HCT116 (cell line): ENCODE results near the gene MCTS1.

Source experiments
- CBX3 ChIP-seq: IDR thresholded peaks from 2 replicates; pipeline ENCODE4 v1.6.1; 2012; ENCODE audit warnings: low read depth
- EZH2 ChIP-seq: fragments of 200-600 bp; sonication (generic); IDR thresholded peaks from 2 replicates; pipeline ENCODE4 v1.6.1; 2017; ENCODE audit warnings: antibody characterized with exemption, mixed run types
- SP1 ChIP-seq: IDR thresholded peaks from 2 replicates; pipeline ENCODE4 v1.6.1; 2012; ENCODE audit warnings: low read depth
- TF ChIP-seq, protein P1 (sequence below), 3 experiments: fragments of 200-600 bp in 1 of 3; sonication (generic) in 1 of 3; IDR thresholded peaks in 2 of 3; conservative IDR thresholded peaks in 1 of 3; 2 replicates each; pipeline ENCODE4 v1.5.1; 2012 to 2017; ENCODE audit warnings: low read depth in 2 of 3, low read length in 2 of 3, antibody characterized with exemption in 1 of 3, borderline replicate concordance in 1 of 3, control low read depth in 1 of 3, mild to moderate bottlenecking in 1 of 3, mixed read lengths in 1 of 3, mixed run types in 1 of 3, moderate library complexity in 1 of 3; ENCODE audit not compliant: insufficient read depth in 1 of 3
- TF ChIP-seq, protein P2 (sequence below): IDR thresholded peaks from 2 replicates; pipeline ENCODE4 v1.6.1; 2012; ENCODE audit warnings: low read depth
- TF ChIP-seq, protein P3 (sequence below): IDR thresholded peaks from 2 replicates; pipeline ENCODE4 v1.6.1; 2012

DNA sequence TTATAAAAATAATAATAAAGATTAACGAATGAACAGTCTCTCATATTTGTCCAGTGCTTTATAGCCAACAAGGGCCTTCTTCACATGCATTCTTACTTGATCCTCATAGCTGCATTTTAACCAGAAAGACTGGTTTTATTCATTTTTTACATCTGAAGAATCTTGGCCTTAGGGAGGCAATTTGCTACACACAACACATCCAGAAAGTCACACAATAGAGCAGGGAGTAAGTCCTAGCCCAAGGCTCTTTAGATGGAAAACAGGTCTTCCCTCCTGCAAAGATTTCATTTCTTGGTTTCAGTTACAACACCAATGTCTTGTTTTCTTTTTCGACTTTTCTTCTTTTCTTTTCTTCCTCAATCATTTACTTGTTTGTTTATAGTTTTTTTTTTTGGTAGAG lies 39.0 kb downstream of the MCTS1 start:
- TF ChIP-seq, protein P1, sequence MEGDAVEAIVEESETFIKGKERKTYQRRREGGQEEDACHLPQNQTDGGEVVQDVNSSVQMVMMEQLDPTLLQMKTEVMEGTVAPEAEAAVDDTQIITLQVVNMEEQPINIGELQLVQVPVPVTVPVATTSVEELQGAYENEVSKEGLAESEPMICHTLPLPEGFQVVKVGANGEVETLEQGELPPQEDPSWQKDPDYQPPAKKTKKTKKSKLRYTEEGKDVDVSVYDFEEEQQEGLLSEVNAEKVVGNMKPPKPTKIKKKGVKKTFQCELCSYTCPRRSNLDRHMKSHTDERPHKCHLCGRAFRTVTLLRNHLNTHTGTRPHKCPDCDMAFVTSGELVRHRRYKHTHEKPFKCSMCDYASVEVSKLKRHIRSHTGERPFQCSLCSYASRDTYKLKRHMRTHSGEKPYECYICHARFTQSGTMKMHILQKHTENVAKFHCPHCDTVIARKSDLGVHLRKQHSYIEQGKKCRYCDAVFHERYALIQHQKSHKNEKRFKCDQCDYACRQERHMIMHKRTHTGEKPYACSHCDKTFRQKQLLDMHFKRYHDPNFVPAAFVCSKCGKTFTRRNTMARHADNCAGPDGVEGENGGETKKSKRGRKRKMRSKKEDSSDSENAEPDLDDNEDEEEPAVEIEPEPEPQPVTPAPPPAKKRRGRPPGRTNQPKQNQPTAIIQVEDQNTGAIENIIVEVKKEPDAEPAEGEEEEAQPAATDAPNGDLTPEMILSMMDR (IDR thresholded peaks at IDR 0.05 in 2 of 3, conservative IDR thresholded peaks at IDR 0.05 in 1 of 3; ENCODE audit: borderline replicate concordance in 1 of 3, insufficient read depth in 1 of 3, low read depth in 2 of 3, low read length in 2 of 3) = no peak
- TF ChIP-seq, protein P2, sequence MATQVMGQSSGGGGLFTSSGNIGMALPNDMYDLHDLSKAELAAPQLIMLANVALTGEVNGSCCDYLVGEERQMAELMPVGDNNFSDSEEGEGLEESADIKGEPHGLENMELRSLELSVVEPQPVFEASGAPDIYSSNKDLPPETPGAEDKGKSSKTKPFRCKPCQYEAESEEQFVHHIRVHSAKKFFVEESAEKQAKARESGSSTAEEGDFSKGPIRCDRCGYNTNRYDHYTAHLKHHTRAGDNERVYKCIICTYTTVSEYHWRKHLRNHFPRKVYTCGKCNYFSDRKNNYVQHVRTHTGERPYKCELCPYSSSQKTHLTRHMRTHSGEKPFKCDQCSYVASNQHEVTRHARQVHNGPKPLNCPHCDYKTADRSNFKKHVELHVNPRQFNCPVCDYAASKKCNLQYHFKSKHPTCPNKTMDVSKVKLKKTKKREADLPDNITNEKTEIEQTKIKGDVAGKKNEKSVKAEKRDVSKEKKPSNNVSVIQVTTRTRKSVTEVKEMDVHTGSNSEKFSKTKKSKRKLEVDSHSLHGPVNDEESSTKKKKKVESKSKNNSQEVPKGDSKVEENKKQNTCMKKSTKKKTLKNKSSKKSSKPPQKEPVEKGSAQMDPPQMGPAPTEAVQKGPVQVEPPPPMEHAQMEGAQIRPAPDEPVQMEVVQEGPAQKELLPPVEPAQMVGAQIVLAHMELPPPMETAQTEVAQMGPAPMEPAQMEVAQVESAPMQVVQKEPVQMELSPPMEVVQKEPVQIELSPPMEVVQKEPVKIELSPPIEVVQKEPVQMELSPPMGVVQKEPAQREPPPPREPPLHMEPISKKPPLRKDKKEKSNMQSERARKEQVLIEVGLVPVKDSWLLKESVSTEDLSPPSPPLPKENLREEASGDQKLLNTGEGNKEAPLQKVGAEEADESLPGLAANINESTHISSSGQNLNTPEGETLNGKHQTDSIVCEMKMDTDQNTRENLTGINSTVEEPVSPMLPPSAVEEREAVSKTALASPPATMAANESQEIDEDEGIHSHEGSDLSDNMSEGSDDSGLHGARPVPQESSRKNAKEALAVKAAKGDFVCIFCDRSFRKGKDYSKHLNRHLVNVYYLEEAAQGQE = no peak
- TF ChIP-seq SP1 (no peak), CBX3 (no peak), EZH2 (no peak)
- TF ChIP-seq, protein P3, sequence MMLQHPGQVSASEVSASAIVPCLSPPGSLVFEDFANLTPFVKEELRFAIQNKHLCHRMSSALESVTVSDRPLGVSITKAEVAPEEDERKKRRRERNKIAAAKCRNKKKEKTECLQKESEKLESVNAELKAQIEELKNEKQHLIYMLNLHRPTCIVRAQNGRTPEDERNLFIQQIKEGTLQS = no peak
